Sigmoid colon (tissue), 7 donors: ENCODE data around the gene DCAKD. TPM values are rescaled to one million over a fixed set of nuclear protein-coding genes. Genes with fewer than 3 reads are reported as not detected.

Source experiments
- DNase-seq: peaks from one replicate; pipeline ENCODE4 v3.0.0-alpha.2; 2019
- H3K27ac ChIP-seq, 4 donors: fragments of 200-600 bp; sonication (generic); one replicate each; pipeline ENCODE4 v1.5.1; 2016 to 2019; ENCODE audit warnings: mild to moderate bottlenecking in 1 of 4
- H3K27me3 ChIP-seq, 3 donors: fragments of 200-600 bp; sonication (generic); one replicate each; pipeline ENCODE4 v1.5.1; 2019; ENCODE audit warnings: mild to moderate bottlenecking in 1 of 3
- H3K36me3 ChIP-seq, 4 donors: fragments of 200-600 bp; sonication (generic); one replicate each; pipeline ENCODE4 v1.5.1; 2016 to 2019
- H3K4me1 ChIP-seq, 4 donors: fragments of 200-600 bp; sonication (generic); one replicate each; pipeline ENCODE4 v1.5.1; 2017 to 2019
- H3K4me3 ChIP-seq, 4 donors: fragments of 200-600 bp; sonication (generic); one replicate each; pipeline ENCODE4 v1.5.1; 2017 to 2019; ENCODE audit warnings: mild to moderate bottlenecking in 2 of 4, moderate library complexity in 1 of 4
- H3K9me3 ChIP-seq, 4 donors: fragments of 200-600 bp in 3 of 4; sonication (generic) in 3 of 4; one replicate each; pipeline versions ENCODE4 v1.5.1 to v1.6.1; 2013 to 2019
- CTCF ChIP-seq, 4 experiments: fragments of 450-650 bp in 3 of 4; fragments of 200-600 bp in 1 of 4; IDR thresholded peaks; one replicate each; pipeline ENCODE4 v1.5.1; 2016 to 2019; ENCODE audit warnings: antibody characterized with exemption in 4 of 4, mild to moderate bottlenecking in 3 of 4, moderate library complexity in 2 of 4
- EP300 ChIP-seq, 4 donors: sonication (generic); formaldehyde crosslinking; IDR thresholded peaks; one replicate each; pipeline ENCODE4 v1.6.1; 2017; ENCODE audit warnings: antibody characterized with exemption in 4 of 4
- POLR2A ChIP-seq, 2 donors: fragments of 450-650 bp; IDR thresholded peaks; one replicate each; pipeline ENCODE4 v1.6.1; 2016; ENCODE audit warnings: antibody characterized with exemption in 2 of 2, mild to moderate bottlenecking in 2 of 2, moderate library complexity in 2 of 2
- POLR2AphosphoS5 ChIP-seq, 4 donors: sonication (generic); formaldehyde crosslinking; IDR thresholded peaks; one replicate each; pipeline ENCODE4 v1.6.1; 2017; ENCODE audit warnings: antibody characterized with exemption in 4 of 4
- WGBS, 2 donors: extraction: QIAGEN DNeasy Blood & Tissue Kit; methylation state at CpG; one replicate each; pipeline ENCODE4 v1.1.7; 2013; 5-methylcytosine and 5-hydroxymethylcytosine counted together
- intact Hi-C: fragments of 100-400 bp; cut with DNase I; formaldehyde crosslinking; loops from one replicate; pipeline ENCODE4 v1.15.1; 2023
- polyA plus RNA-seq, 3 donors: library from polyadenylated mRNA; stranded (reverse); fragments of 200-250 nt; gene quantifications; one replicate each; pipeline ENCODE4 v1.2.3, GENCODE V29; 2013
- total RNA-seq, 4 donors: library from RNA; depleted of rRNA; stranded (reverse); fragments of >200 nt; gene quantifications; one replicate each; pipeline ENCODE4 v1.1.0, GENCODE V29; 2016
- donor health status: healthy with polysubstance abuse.
- donor health status: Bipolar disorder and iron deficiency.
- donor health status: healthy.

DCAKD gene
- total and polyA plus RNA-seq, 7 donors = 5.1 to 46.0 (median 25.2) TPM

- H3K4me3 ChIP-seq = no peak overlapping the region
- WGBS, 2 donors = 83 to 87% methylated on average over 5 of the region's 5 CpGs
- TF ChIP-seq POLR2AphosphoS5 (IDR thresholded peaks at IDR 0.05) (peak in 3 of 4 donors; percentile 10 to 35 (median 24)), CTCF (IDR thresholded peaks at IDR 0.05) (no peak)
- H3K36me3 ChIP-seq = peaks cover 6 to 44% (median 13%) of the 10 kb centered on the region in 4 donors
- H3K27ac ChIP-seq = peak overlapping the region; percentile 10 to 72 (median 46)
- H3K9me3 ChIP-seq = no peaks in the 10 kb centered on the region
- peak; percentile 83 for DNase-seq
- intact Hi-C loops = no loop called here
- H3K27me3 ChIP-seq = no peaks in the 10 kb centered on the region
- peaks cover 0 to 41% (median 19%) of the 10 kb centered on the region in 4 donors for H3K4me1 ChIP-seq
Measured at GRCh38 chr17:45073414-45074070, 22.1 kb upstream of the DCAKD start.

- TF ChIP-seq POLR2A (IDR thresholded peaks at IDR 0.05) = no peak
- no peak for TF ChIP-seq CTCF (IDR thresholded peaks at IDR 0.05)
- no peak for TF ChIP-seq POLR2AphosphoS5 (IDR thresholded peaks at IDR 0.05)
- TF ChIP-seq EP300 (IDR thresholded peaks at IDR 0.05) = no peak
- no peak overlapping the region for H3K27ac ChIP-seq
- no peaks in the 10 kb centered on the region for H3K9me3 ChIP-seq
- peaks cover 6 to 41% (median 13%) of the 10 kb centered on the region in 4 donors for H3K36me3 ChIP-seq
- intact Hi-C loops = no loop called here
- peaks cover 0 to 33% (median 19%) of the 10 kb centered on the region in 4 donors for H3K4me1 ChIP-seq
- no peak for DNase-seq
- no peaks in the 10 kb centered on the region for H3K27me3 ChIP-seq
- 89 to 96% methylated on average over 2 of the region's 2 CpGs for WGBS, 2 donors
- no peak overlapping the region for H3K4me3 ChIP-seq
Measured at GRCh38 chr17:45070809-45071208, 19.4 kb upstream of the DCAKD start.

- H3K9me3 ChIP-seq = no peaks in the 10 kb centered on the region
- no peak overlapping the region for H3K4me3 ChIP-seq
- no peak overlapping the region for H3K27ac ChIP-seq
- TF ChIP-seq POLR2A (IDR thresholded peaks at IDR 0.05) (no peak), EP300 (IDR thresholded peaks at IDR 0.05) (no peak), CTCF (IDR thresholded peaks at IDR 0.05) (no peak), POLR2AphosphoS5 (IDR thresholded peaks at IDR 0.05) (no peak)
- H3K27me3 ChIP-seq = no peaks in the 10 kb centered on the region
- no peak for DNase-seq
- peaks cover 6 to 38% (median 13%) of the 10 kb centered on the region in 4 donors for H3K36me3 ChIP-seq
- WGBS, 2 donors = 91 to 96% methylated on average over 8 of the region's 8 CpGs
- peaks cover 0 to 38% (median 24%) of the 10 kb centered on the region in 4 donors for H3K4me1 ChIP-seq
- intact Hi-C loops = no loop called here
Measured at GRCh38 chr17:45070001-45070400, 18.6 kb upstream of the DCAKD start.

- TF ChIP-seq POLR2AphosphoS5 (IDR thresholded peaks at IDR 0.05) (no peak), EP300 (IDR thresholded peaks at IDR 0.05) (no peak), CTCF (IDR thresholded peaks at IDR 0.05) (no peak), POLR2A (IDR thresholded peaks at IDR 0.05) (no peak)
- no peak overlapping the region for H3K4me3 ChIP-seq
- H3K27ac ChIP-seq = no peak overlapping the region
- peaks cover 6 to 21% (median 10%) of the 10 kb centered on the region in 4 donors for H3K36me3 ChIP-seq
- intact Hi-C loops = no loop called here
- H3K4me1 ChIP-seq = peaks cover 0 to 42% (median 37%) of the 10 kb centered on the region in 4 donors
- no peak for DNase-seq
- WGBS, 2 donors = 87 to 90% methylated on average over 2 of the region's 2 CpGs
- H3K27me3 ChIP-seq = no peaks in the 10 kb centered on the region
- H3K9me3 ChIP-seq = no peaks in the 10 kb centered on the region
Measured at GRCh38 chr17:45067637-45068036, 16.2 kb upstream of the DCAKD start.
